Gastroesophageal sphincter (tissue), 4 donors: ENCODE results near the gene MCMBP. TPM values are rescaled to one million over a fixed set of nuclear protein-coding genes. Genes with fewer than 3 reads are reported as not detected.

Experiments
- ATAC-seq: fragments of 150-250 bp; one replicate; pipeline ENCODE4 v1.9.1; 2016; ENCODE audit warnings: mild to moderate bottlenecking, moderate library complexity
- H3K27ac ChIP-seq, 4 donors: fragments of 200-600 bp; sonication (generic) in 3 of 4; 1 replicate in 3 of 4; 2 replicates in 1 of 4; pipeline ENCODE4 v1.5.1; 2016 to 2019
- H3K27me3 ChIP-seq: fragments of 200-600 bp; sonication (generic); one replicate; pipeline ENCODE4 v1.5.1; 2019
- H3K36me3 ChIP-seq, 2 donors: fragments of 200-600 bp; sonication (generic); one replicate each; pipeline ENCODE4 v1.5.1; 2019; ENCODE audit warnings: control low read depth in 1 of 2
- H3K4me1 ChIP-seq, 3 donors: fragments of 200-600 bp; sonication (generic); 1 replicate in 2 of 3; 2 replicates in 1 of 3; pipeline ENCODE4 v1.5.1; 2016 to 2019; ENCODE audit warnings: control low read depth in 2 of 3
- H3K4me3 ChIP-seq, 2 donors: fragments of 200-600 bp; sonication (generic); one replicate each; pipeline ENCODE4 v1.5.1; 2019; ENCODE audit warnings: mild to moderate bottlenecking in 1 of 2, moderate library complexity in 1 of 2
- H3K9me3 ChIP-seq, 3 donors: fragments of 200-600 bp; sonication (generic); one replicate each; pipeline ENCODE4 v1.5.1; 2017 to 2019; ENCODE audit warnings: control low read depth in 2 of 3
- EP300 ChIP-seq: sonication (generic); formaldehyde crosslinking; IDR thresholded peaks from one replicate; pipeline ENCODE4 v1.6.1; 2017; ENCODE audit warnings: antibody characterized with exemption, mild to moderate bottlenecking
- POLR2A ChIP-seq, 2 donors: fragments of 450-650 bp; IDR thresholded peaks; one replicate each; pipeline ENCODE4 v1.6.1; 2017; ENCODE audit warnings: antibody characterized with exemption in 2 of 2, mild to moderate bottlenecking in 2 of 2, moderate library complexity in 1 of 2
- POLR2AphosphoS5 ChIP-seq: sonication (generic); formaldehyde crosslinking; IDR thresholded peaks from one replicate; pipeline ENCODE4 v1.6.1; 2017; ENCODE audit warnings: antibody characterized with exemption
- WGBS, 2 donors: methylation state at CpG; one replicate each; pipeline ENCODE4 v1.1.5; 2018; ENCODE audit warnings: low coverage in 1 of 2; 5-methylcytosine and 5-hydroxymethylcytosine counted together
- total RNA-seq, 4 donors: library from RNA; depleted of rRNA; stranded (reverse); fragments of >200 nt; gene quantifications; one replicate each; pipeline ENCODE4 v1.1.0, GENCODE V29; 2016
- TF ChIP-seq, protein P1 (sequence below), 4 experiments: fragments of 200-600 bp in 2 of 4; fragments of 450-650 bp in 2 of 4; sonication (generic) in 1 of 4; IDR thresholded peaks; one replicate each; pipeline ENCODE4 v1.5.1; 2017 to 2019; ENCODE audit warnings: antibody characterized with exemption in 4 of 4, mild to moderate bottlenecking in 2 of 4, moderate library complexity in 2 of 4

MCMBP gene
- total RNA-seq, 4 donors from 2014 or later, result 45.0 to 68.0 (median 54.8) TPM

DNA sequence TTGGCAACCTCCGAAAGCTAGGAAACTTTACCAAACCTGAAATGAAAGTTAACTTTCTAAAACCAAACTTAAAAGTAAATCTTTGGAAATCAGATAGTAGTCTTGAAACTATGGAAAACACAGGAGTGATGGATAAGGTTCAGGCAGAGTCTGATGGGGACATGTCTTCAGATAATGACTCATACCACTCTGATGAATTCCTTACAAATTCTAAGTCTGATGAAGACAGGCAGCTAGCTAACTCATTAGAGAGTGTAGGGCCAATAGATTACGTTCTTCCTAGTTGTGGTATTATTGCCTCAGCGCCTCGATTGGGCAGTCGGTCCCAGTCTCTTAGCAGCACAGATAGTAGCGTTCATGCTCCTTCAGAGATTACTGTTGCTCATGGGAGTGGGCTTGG is 45.9 kb downstream of the MCMBP start:
- H3K27ac ChIP-seq, result peak overlapping the region in 1 of 4 donors; percentile 47
- ATAC-seq, result no peak
- H3K9me3 ChIP-seq, result no peaks in the 10 kb centered on the region
- H3K4me3 ChIP-seq, result no peak overlapping the region
- H3K4me1 ChIP-seq, result peaks cover 0 to 44% (median 0%) of the 10 kb centered on the region in 3 donors
- no peak for TF ChIP-seq POLR2A (IDR thresholded peaks at IDR 0.05)
- TF ChIP-seq EP300, result no peak
- TF ChIP-seq, protein P1, sequence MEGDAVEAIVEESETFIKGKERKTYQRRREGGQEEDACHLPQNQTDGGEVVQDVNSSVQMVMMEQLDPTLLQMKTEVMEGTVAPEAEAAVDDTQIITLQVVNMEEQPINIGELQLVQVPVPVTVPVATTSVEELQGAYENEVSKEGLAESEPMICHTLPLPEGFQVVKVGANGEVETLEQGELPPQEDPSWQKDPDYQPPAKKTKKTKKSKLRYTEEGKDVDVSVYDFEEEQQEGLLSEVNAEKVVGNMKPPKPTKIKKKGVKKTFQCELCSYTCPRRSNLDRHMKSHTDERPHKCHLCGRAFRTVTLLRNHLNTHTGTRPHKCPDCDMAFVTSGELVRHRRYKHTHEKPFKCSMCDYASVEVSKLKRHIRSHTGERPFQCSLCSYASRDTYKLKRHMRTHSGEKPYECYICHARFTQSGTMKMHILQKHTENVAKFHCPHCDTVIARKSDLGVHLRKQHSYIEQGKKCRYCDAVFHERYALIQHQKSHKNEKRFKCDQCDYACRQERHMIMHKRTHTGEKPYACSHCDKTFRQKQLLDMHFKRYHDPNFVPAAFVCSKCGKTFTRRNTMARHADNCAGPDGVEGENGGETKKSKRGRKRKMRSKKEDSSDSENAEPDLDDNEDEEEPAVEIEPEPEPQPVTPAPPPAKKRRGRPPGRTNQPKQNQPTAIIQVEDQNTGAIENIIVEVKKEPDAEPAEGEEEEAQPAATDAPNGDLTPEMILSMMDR (IDR thresholded peaks at IDR 0.05), result no peak
- TF ChIP-seq POLR2AphosphoS5, result no peak
- 77 to 83% methylated on average over 5 to 6 of the region's 6 CpGs for WGBS, 2 donors
- H3K36me3 ChIP-seq, result peaks cover 3 to 66% of the 10 kb centered on the region in 2 donors
- no peaks in the 10 kb centered on the region for H3K27me3 ChIP-seq

DNA sequence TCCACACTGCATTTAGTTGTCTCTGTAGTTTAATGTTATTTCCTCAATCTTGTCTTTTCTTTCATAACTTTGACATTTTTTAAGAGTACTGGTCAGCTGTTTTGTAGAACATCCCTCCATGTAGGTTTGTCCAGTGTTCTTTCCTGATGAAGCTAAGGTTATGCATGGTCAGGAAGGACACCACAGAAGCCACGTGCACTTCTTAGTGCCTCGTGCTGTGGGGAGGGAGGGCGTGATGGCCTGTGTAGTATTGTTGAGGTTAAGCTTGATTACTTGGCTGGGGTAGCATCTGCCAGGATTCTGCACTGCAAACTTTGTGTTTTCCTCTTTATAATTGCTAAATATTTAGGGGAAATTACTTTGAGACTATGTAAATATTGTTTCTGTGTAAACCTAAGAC is 48.3 kb downstream of the MCMBP start:
- no peaks in the 10 kb centered on the region for H3K27me3 ChIP-seq
- no peaks in the 10 kb centered on the region for H3K9me3 ChIP-seq
- H3K4me3 ChIP-seq, result no peak overlapping the region
- H3K36me3 ChIP-seq, result peaks cover 0 to 43% of the 10 kb centered on the region in 2 donors
- 63 to 84% methylated on average over 3 of the region's 3 CpGs for WGBS, 2 donors
- no peak for ATAC-seq
- H3K4me1 ChIP-seq, result peaks cover 0 to 46% (median 0%) of the 10 kb centered on the region in 3 donors
- TF ChIP-seq POLR2AphosphoS5, result no peak
- no peak for TF ChIP-seq EP300
- TF ChIP-seq POLR2A (IDR thresholded peaks at IDR 0.05), result no peak
- no peak overlapping the region for H3K27ac ChIP-seq

DNA sequence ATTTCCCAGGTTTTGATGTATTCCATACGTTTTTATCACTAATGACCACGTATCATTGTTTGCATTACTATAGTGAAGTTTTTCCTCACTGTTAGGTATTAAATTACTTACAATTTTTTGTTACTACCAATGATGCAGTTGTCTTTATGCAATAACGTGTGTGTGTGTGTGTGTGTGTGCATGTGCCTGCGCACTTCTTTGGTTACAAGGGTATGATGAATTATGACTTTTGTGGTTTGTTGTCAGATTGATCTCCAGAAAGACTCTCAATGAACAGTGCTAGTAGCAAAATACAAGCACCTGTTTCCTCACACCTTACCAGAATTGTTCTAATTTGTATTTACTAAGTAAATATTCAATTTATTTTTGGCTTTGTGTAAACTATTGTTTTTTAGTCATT is 51.5 kb downstream of the MCMBP start:
- no peak overlapping the region for H3K4me3 ChIP-seq
- no peaks in the 10 kb centered on the region for H3K9me3 ChIP-seq
- WGBS, 2 donors, result 54 to 82% methylated on average over 4 of the region's 4 CpGs
- peaks cover 0 to 26% (median 0%) of the 10 kb centered on the region in 3 donors for H3K4me1 ChIP-seq
- no peak for ATAC-seq
- no peak overlapping the region for H3K27ac ChIP-seq
- H3K27me3 ChIP-seq, result no peaks in the 10 kb centered on the region
- TF ChIP-seq EP300 (no peak), POLR2A (IDR thresholded peaks at IDR 0.05) (no peak)
- TF ChIP-seq, protein P1 (IDR thresholded peaks at IDR 0.05), result no peak
- peaks cover 0 to 29% of the 10 kb centered on the region in 2 donors for H3K36me3 ChIP-seq

DNA sequence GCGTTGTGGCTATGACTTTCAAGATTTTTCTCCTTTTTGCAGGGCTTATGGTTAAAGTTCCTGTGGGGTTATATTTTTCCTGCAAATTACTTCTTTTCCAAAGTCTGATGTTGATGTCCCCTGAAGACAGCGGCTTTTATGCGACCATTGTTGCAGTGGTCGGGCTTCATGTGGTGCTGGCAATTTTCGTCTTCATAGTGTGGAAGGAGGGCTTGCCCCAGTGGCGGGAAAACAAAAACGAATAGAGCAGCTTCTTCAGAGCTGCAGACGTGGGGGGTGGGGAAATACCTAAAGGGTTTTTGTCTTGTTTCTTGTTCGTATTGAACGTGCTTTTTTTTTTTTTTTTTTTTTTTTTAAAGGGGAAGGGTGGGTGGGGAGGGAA is 53.8 kb downstream of the MCMBP start:
- H3K27me3 ChIP-seq, result no peaks in the 10 kb centered on the region
- WGBS, 2 donors, result 39 to 40% methylated on average over 7 to 9 of the region's 10 CpGs
- H3K27ac ChIP-seq, result peak overlapping the region in 2 of 4 donors; percentile 44 to 56
- no peak for ATAC-seq
- peak overlapping the region in 1 of 2 donors; percentile 46 for H3K4me3 ChIP-seq
- no peaks in the 10 kb centered on the region for H3K9me3 ChIP-seq
- TF ChIP-seq POLR2A (IDR thresholded peaks at IDR 0.05), result no peak
- TF ChIP-seq POLR2AphosphoS5, result no peak
- TF ChIP-seq, protein P1 (IDR thresholded peaks at IDR 0.05), result no peak
- peaks cover 0 to 49% of the 10 kb centered on the region in 2 donors for H3K36me3 ChIP-seq
- peaks cover 0 to 17% (median 0%) of the 10 kb centered on the region in 3 donors for H3K4me1 ChIP-seq

DNA sequence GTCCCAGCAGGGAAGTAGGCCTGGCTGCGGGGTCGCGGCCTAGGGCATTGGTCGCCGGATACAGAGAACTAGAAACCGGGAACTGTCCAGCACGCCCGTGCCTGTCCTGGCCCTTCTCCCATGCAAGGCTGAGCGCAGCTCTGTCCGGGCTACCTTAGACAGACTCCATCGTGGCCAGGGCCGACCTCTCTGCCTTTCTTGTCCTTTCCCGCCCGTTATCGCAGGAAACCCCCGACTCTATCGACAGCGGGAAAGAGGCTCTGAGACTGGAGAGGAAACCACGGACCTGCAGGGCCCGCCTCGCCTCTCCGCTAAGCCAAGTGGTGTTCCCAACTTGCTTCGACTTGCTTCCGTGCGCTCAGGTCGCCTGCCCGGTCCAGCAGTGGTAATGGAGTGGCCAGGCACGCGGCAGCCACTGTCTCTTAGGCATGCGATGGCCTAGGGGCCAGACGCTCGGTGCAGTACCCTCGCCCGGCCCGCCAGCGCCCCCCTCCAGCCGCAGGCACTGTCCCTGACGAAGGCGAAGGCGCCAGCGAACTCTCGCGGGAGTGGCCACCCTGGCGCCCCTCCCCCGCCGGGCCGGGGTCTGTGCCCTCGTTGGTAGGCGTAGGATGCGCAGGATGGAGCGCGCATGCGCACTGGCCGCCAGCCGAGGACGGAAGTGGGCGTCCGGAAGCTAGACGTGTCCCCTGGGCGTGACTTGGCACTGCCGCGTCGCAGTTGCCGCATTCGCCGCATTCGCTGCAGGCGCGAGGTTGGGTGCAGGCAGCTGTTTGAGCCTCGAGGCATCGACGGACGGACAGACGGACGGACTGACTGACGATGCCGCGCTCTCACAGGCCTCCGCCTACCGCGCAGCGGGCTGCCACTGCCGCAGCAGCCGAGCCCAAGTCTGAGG is 54.4 kb downstream of the MCMBP start:
- TF ChIP-seq, protein P1 (IDR thresholded peaks at IDR 0.05), result peak in 1 of 4 experiments; percentile 16
- peak; percentile 51 for TF ChIP-seq POLR2AphosphoS5
- no peak for TF ChIP-seq EP300
- no peak for TF ChIP-seq POLR2A (IDR thresholded peaks at IDR 0.05)
- H3K36me3 ChIP-seq, result peaks cover 0 to 48% of the 10 kb centered on the region in 2 donors
- H3K9me3 ChIP-seq, result no peaks in the 10 kb centered on the region
- H3K4me3 ChIP-seq, result peak overlapping the region; percentile 0 to 46
- H3K4me1 ChIP-seq, result peaks cover 0 to 17% (median 0%) of the 10 kb centered on the region in 3 donors
- WGBS, 2 donors, result 56 to 59% methylated on average over 16 to 28 of the region's 84 CpGs
- no peaks in the 10 kb centered on the region for H3K27me3 ChIP-seq
- peak; percentile 74 for ATAC-seq
- H3K27ac ChIP-seq, result peak overlapping the region in 3 of 4 donors; percentile 28 to 56 (median 44)
